Middle frontal gyrus (tissue), 1 donor: Measurements from ENCODE around the gene GJD4.

Source experiments
- DNase-seq: peaks from one replicate; pipeline ENCODE4 v3.0.0-alpha.2; 2015; ENCODE audit warnings: low spot score; ENCODE audit errors: extremely low spot score

Gene GJD4, protein sequence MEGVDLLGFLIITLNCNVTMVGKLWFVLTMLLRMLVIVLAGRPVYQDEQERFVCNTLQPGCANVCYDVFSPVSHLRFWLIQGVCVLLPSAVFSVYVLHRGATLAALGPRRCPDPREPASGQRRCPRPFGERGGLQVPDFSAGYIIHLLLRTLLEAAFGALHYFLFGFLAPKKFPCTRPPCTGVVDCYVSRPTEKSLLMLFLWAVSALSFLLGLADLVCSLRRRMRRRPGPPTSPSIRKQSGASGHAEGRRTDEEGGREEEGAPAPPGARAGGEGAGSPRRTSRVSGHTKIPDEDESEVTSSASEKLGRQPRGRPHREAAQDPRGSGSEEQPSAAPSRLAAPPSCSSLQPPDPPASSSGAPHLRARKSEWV

DNA sequence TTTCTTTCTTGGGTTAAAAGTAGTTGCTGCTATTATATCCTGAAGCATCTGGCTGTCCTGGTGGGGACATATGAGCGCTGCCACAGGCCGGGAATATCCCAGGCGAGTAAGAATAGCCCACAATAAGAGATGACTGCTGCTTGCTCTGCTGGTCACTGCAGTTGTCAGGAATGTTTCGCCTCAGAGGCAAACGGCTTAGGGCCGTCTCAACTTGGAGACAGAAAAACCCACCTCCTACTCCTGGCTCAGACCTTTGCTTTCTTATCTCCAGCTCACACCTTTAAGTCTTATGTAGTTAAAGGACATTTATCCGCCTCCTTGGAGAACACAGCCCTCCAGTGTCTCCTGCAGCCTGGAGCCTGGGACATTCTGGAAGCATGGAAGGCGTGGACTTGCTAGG lies at the start of gene GJD4:
Gene GJD4, plus strand, starts transcription at position 151 of the 400 bp plus-strand sequence. Its CDS starts 227 bp downstream, at position 378.
- no peak for DNase-seq

DNA sequence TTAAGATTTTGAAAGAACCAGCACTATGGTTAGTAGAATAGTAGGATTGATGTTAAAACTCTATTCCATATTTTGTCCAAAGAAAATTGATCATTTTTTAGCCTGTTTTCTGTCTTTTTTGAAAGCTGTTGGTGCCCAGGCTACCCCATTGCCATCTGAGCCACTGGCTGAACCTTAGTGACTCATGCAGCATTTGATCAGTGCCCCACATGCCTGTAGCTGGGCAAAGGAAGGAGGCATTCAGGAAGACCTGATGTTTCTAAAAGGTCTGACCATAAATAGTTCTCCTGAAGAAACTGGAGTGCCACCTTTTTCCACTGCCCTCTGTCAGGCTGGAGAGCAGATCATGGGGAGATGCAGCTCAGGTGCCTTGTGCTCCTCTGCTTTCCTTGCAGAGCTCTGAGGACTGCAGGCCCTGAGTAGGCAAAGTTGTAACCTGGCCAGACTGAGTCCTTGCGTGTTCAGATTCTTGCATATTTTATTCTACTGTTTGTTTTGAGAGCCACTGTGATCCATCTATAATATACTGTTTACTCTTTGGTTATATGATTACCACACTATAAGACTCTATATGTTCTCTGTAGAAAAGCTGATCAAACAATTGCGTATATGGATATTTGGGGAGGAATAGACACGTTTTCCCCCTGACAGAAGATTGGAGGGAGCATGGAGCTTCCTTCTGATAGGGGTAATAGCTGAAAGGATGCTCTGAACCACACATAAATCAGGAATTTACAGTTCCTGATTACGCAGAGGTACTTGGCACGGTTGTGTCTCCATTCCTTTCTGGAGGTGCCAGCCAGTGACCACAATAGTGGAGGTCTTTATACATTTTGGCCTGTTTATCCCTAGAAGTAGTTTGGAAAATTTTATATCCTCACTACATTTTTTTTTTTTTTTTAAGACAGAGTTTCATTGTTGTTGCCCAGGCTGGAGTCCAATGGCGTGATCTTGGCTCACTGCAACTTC lies 48.9 kb upstream of the GJD4 start:
- DNase-seq = no peak

DNA sequence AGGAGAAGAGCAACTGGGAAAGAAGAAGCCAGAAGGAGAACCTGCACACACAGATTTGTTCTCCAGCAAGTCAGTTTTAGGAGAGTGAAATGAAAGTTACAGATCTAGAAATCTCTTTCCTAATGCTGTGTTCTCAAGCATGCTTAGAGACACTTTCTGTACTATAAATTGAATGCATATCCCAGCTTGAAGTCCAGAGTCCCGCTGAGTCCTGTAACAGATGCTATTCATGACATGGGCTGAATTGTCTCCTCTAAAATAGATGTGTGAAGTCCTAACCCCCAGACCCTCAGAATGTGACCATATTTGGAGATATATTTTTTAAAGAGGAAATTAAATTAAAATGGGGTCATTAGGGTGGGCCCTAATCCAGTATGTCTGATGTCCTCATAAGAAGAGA lies 46.9 kb upstream of the GJD4 start:
- DNase-seq = no peak

DNA sequence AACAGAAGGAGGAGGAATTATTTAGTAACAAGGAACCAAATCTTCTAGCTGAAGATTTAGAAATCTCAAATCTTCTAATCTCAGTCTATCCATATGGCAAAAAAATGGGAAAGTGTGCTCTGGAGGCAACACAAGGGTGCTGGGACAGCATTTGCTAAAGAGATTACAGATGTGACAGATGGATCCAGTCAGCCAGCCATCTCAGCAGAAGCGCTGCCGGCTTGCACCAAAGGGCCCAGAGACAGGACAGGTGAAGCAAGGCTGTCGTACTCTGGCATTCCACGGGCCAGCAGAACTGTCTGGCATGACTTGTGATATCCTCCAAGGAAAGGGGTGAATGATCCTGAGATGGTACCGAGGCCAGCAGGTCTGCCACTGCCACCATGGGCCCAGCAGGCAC lies 45.7 kb upstream of the GJD4 start:
- no peak for DNase-seq

DNA sequence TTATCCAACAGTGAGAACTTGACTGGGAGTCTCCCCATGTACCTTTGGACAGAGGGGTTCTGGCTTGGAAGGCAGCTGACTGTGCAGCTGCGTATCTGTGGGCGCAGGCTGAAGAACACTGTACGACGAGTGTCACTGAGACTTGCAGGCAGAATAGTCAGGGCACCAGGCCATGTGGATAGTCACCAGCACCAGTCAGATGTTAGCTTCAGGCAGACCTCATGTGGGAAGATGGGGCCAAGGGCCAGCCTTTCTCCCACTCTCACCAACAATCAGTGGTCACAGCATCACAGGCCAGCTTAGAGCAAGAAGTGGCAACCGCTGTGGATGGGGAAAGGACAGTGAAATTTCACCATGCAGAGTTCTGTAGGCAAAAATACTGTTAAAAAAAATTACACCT lies 43.4 kb upstream of the GJD4 start:
- DNase-seq = no peak

DNA sequence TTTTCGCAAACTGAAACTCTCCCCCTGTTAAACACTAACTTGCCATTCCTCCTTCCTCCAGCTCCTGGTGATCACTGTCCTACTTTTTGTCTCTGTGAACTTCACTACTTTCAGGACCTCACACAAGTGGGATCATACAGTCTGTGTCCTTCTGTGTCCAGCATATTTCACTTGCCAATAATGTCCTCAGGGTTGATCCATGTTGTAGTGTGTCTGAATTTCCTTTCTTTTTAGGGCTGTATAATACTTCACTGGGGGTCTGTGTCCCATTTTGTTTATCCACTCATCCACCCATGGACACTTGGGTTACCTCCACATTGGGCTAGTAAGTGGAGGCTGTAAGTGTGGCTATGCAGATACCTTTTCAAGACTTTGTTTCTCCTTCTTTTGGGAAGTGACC lies 42.7 kb upstream of the GJD4 start:
- no peak for DNase-seq

DNA sequence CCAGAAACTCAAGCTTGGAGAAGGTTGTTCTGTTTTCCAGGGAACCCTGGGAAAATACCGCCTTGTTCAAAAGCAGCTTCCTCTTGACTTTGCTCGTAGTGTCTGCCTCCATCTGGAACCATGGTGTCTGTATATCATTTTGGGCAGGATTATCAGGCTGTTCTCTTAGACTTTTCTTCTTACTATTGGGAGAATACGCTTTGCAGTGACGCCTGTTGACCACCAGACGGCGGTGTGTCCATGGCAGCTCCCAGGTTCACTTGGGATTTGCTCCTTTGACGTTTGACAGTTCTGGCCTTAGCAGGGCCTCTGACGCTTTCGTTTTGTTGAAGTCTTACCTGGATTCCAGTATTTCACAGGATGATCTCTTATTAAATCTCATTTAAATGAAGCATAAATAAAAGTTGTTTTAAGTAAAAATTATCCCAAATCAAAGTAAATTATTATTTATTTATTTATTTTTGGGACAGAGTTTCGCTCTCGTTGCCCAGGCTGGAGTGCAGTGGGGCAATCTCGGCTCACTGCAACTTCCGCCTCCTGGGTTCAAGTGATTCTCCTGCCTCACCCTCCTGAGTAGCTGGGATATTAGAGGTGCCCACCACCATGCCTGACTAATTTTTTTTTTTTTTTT lies 41.8 kb upstream of the GJD4 start:
- no peak for DNase-seq

DNA sequence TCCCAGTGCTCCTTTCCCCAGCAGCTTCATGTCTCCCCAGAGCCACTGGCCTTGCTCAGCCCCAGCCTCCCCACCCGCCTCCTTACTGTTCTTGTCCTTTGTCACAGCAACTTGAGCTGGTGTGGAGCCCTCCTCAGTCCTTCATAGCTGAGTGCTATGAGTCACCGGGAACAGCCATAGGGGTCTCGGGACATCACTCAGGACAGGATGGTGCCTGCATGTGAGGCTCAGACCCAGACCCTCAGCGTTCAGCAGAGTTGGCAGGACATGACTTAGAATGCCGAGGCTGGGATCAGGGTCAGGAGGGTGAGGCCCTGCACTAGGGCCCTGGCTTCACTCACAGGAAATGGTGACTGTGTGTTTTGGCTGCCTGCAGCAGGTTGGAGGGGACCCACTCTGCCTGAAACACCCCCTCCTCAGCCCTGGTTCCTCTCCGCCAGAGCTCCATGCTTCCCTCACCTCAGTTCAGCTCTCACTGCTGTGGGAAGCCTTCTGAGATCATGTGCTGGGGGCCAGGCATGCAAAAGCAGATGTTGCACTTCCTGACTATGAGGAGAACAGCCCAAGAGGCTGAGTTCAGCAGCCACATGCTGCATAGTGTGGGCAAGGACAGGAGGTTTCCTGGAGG lies 40.7 kb upstream of the GJD4 start:
- no peak for DNase-seq

DNA sequence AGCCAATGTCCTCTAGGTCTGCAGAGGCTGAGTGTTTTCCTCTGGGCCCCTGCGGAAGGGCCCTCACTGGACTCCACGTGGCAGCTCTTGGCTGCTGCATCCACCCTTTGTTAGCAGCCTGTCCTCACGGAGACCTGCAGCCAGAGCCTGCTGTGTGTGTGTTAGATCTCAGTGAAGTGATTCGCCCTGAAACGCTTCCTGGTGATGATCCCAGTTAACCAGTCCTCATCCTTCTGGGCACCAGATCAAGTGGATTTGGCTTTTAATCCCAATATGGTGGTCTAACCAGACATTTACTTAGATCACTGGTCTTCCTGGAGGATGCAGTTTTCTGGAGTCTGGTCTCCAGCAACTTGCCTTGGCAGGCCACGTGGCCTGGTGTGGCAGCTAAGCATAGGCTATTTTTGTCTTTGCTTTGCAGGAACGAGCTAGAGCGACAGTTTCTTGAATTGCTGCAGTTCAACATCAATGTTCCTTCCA lies 39.5 kb upstream of the GJD4 start:
- peak; percentile 62 for DNase-seq

DNA sequence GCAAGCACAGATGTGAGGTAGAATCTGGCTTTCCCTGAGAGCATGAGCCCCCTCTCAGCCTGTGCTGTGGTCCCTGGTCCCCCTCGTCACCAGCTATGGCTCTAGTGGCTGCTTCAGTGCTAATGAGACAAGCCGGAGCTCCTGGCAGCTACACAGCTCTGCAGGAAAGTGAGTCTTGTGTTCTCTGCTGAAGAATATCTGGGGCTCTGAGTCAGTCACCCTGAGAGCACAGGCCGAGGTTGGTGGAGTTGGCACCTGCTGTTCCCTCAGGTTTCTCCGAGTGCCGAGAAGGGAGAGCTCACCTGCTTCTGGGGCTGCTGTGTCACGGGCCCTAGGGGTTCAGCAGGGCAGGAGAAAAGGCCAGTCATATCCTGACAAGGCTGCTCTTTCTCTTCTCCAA lies 37.2 kb upstream of the GJD4 start:
- DNase-seq = no peak

DNA sequence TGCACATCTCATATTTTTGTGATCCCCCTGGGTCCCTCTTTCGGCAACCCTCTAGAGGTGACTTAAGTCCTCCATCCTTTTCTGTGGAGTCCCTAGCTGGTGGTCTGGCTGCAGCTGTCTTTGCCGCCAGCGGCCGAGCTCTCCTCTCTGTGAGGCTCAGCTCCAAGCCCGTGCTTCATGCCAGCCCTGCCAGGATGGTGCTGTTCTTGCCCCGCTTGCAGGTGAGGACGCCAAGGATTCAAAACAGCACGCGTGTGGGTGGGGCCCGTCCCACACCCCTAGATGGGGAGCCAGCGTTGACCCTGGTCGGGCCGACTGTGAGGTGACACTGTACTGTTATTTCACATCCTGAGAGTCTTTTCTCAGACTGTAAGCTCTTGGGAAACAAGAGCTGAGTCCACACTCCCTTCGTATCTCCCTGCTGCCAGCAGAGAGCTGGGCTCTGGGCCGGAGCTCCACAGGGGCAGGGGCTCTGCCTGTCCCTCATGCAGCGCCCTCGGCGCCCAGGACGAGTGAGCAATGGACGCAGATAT lies 36.6 kb upstream of the GJD4 start:
- no peak for DNase-seq

DNA sequence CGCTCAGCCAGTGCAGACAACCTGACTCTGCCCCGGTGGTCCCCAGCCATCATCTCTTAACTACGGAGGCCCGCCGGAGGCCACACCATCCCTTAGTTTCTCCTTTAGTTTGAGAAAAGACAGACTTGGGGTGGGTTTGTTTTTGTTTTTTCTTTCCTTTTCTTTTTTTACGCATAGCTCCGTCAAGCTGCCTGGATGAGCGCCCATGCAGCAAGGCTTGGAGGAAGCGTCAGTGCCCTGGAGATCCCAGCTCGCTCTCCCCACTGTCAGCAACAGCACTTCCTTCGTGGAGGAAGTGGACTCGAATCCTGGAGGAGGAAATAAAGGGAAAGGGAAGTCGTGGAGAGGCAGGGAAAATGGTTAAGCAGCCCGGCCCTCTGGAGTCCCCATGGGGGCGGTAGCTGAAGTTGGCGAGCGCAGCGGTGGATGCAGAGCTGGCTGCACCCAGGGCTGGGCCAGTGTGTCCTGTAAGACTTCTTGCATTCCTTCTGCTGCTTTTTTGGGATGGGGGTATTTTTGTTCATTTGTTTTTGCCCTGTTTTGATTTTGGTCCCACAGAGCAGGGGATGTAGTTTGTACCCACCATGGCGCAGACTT lies 35.9 kb upstream of the GJD4 start:
- DNase-seq = no peak

DNA sequence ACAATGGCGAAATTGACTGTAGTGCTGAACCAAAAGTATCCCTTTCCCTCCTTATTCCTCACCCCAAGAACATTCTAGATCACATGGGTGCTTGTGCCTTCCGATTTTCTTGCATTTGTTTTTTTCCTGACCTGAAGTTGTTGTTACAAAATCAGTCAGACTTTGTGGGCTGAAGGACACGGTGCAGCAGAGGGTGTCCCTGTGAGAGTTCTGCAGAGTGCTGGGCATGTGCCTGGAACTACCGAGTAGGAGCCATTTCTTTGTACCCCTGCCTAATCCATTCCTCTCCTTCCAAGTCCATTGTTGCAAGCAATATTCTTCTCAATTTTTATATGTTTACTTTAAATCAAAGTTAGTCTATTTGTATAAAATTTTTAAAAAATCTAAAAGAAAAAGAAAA lies 35.3 kb upstream of the GJD4 start:
- no peak for DNase-seq

DNA sequence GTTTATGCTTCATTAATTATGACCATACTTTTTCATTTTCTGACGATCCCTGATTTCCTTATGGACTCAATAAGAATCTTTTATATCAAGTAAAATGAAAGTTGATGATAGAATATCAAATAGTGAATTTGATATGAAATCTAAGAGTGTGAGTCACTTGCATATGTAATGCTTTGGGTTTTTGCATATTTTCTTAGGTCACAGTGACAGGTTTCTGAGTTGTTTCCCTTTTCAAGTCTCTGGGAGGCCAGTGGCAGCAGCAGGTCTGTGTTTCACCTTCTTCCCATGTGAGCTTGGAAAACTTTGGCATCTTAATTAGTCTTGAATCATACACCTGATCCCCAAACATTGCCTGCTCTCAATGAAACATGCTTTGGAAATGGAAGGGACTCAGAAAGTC lies 34.7 kb upstream of the GJD4 start:
- DNase-seq = no peak

DNA sequence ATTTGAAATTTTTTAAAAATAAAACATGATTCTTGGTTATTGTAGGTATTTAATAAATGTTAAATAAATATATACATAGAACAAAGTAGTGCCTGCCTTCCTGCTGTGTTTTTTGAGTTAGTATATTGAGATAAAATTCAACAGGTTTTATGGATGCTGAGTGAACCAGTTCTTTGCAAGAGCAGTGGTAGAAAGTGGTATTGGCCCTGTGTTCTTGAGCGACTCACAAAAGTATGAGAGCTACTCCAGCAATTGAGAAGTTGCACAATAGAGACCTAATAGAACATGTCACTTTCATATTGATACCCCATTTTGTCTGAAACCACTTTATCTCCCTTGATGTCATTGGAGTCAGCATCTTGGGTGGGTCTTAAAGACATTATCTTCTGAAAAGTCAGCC lies 32.6 kb upstream of the GJD4 start:
- no peak for DNase-seq

DNA sequence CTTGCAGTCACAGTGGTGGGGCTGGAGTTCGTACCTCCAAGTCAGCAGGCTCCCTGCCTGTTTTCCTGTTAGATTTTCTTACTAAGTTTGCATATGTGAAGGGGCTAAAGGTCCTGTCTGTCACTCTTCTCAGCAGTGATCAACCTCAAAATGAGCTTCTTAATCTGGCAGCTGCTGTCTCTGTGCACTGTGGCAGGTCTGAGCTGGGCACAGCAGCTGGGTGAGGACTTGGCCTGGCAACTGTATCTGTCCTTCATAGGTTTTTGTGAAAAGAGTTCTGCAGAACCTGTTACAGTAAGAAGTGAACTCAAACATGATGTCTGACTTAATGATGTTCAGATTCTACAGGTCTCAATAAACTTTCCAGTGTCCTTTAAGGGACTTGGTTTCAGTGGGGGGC lies 31.3 kb upstream of the GJD4 start:
- DNase-seq = no peak

DNA sequence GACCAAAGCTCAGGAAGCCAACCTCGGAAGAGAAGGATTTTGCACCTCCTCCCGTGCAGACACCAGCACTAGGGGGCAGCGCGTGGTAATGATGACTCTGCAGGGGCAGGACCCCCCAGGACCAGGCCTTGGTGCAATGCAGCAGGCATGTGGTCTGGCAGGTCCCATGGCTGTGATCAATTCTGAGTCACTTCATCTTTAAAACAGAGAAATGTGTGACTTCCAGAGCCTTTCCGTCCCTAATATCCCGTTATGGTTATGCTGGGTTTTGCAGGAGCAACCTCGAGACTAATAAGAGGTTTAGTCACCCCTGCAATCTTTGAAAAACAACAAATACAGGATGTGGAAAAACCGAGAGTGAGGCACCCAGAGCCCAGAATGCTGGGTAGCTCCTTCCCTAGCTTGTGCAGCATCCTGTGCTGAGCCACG lies 30.2 kb upstream of the GJD4 start:
- DNase-seq = no peak

DNA sequence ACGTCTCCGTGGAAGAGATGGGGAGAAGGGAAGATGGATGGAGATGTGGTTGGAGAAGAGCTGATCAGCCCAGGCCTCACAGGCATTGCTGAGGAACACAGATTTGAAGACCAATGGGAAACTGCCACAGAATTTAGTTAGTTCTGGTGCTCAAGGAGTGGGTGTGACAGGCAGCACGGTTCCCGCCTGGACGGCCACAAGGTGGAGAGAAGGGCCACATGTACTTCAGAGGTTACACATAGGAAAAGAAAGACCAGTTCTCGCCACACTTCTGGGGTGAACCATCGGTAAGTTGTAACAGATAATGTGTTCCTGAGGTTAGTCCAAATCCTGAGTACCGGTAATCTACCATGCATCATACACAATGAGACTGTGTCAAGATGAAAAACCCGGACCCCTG lies 29.5 kb upstream of the GJD4 start:
- DNase-seq = no peak

DNA sequence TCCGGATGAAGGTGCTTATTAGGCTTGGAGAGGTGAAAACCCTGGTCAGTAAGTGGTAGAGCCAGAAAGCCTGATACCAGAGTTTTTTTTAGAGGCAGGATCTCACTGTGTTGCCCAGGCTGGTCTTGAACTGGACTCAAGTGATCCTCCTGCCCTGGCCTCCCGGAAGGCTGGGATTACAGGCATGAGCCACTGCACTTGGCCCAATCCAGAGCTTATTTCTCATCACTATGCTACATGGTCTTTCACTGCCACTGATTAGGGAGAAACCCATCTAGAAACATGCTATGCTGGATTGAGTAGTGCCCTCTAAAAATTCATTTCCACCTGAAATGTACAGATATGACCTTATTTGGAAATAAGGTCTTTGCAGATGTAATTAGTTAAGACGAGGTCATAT lies 28.4 kb upstream of the GJD4 start:
- DNase-seq = no peak

DNA sequence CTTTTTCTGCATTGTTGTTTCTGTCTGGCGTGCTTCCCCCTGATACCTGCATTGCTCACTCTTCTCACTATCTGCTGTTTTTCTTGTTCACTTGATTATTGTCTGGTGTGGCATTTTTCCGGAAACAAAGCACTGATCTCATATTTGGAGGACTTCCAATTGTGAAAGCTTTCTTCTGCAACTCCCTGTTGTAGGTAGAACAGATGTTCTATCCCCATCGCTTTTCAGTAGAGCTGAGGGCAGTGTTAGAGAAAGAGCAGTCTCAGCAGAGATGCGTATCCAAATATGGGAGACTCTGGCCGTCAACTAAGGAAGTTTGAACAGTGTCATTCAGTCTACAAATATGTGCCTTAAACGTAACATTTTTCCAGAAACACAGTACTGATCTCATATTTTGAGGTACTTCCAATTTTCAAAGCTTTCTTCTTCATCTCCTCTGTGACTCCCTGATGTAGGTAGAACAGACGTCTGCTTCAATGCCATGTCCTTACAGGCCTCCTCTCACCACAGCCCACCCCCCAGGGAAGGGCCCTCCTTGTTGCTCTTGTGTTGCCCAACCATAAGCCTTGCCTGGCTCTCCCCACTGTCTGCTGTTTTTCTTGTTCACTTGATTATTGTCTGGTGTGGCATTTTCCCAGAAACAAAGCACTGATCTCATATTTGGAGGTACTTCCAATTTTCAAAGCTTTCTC lies 27.1 kb upstream of the GJD4 start:
- no peak for DNase-seq
